ENCODE data around the gene UBR7. TPM values are rescaled to one million over a fixed set of nuclear protein-coding genes. Genes with fewer than 3 reads are reported as not detected.
A peak's percentile ranks its signal among the peaks of the same experiment; 100 is the strongest.

Gene UBR7
- total RNA-seq, 5 donors from 2014 or later (not counting 1 experiment from before 2014, with no cell fraction given) = 12.0 to 16.9 (median 14.7) TPM

DNA sequence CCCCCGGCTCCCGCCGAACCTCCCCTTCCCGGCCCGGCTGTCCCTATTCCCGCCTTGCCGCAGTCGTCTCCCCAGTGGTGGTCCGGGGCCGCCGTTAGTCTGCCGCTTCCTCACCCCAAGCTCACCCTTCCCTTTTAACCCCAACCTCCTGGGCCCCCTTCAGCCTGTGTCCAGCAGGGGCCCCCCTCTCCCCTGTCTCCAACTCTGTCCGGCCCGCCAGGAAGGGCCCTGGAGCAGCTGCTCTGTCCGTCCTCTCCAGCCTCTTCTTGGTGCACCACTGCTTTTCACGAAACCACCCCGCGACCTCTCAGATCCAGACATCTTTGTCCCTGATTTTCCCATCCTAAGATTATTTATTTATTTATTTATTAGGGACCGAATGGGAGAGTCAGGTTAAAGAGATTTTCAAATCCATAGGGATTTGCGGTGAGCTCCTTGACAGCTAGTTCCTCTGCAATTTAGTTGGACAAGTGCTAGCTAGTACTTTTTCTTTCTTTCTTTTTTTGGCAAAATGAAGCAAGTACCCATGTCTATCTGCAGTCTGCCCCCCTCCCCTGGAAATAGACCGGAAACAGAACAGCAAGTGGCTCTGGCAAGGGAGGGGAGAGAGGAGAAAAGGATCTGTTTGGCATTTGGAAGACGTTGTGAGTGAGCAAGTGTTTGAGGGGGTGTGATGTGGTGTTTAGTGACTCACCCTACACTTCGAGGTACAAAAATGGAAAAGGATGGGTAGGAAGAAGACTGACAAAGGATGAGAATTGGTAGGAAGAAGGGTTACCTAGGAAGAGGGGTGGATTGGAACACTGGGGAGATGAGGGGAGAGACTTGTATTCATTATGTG, 632 bp downstream of the UBR7 start:
- WGBS (ENCODE audit: insufficient coverage) = 0% methylated on average over 16 of the region's 23 CpGs
- DNase-seq (peak in 4 of 35 experiments; percentile 7 to 40 (median 15)), ATAC-seq (replicated peaks in 1 of 4) (peak; percentile 8 to 28 (median 16))
- peaks cover 11% of the 10 kb centered on the region for H3K36me3 Mint-ChIP-seq
- peaks cover 0 to 10% of the 10 kb centered on the region in 2 donors for H3K36me3 ChIP-seq (ENCODE audit: control insufficient read depth in 2 of 2, extremely low read depth in 1 of 2, insufficient read depth in 1 of 2, low read length in 1 of 2)
- H3K4me1 Mint-ChIP-seq = peaks cover 49 to 50% (median 50%) of the 10 kb centered on the region in 3 donors
- H3K9me3 Mint-ChIP-seq = no peaks in the 10 kb centered on the region
- H3K27ac ChIP-seq (ENCODE audit: low read length) = no peak overlapping the region
- peak overlapping the region; percentile 79 to 85 for H3K4me3 ChIP-seq (ENCODE audit: control insufficient read depth in 1 of 2, extremely low read depth in 1 of 2, low read length in 1 of 2)
- H3K27ac Mint-ChIP-seq = peak overlapping the region; percentile 45 to 94
- ChIA-PET POLR2A (interaction anchor here (0.5 to 0.7 kb wide), 3 partner anchors 12 to 29 kb away, joined by 4 to 5 read pairs (median 4); no protein-coding TSS in a partner anchor), CTCF (interaction anchor here (0.6 to 2.1 kb wide), 8 partner anchors 12 to 94 kb away, joined by 3 to 18 read pairs (median 5); partner anchors contain the start of genes LYSET (in 1 of the 2) and MOAP1 (in 1 of the 2))
- H3K4me3 Mint-ChIP-seq = peak overlapping the region; percentile 96 to 100 (median 97)
- no peaks in the 10 kb centered on the region for H3K27me3 ChIP-seq (replicated peaks in 1 of 2; ENCODE audit: control insufficient read depth in 2 of 2, extremely low read depth in 1 of 2, insufficient read depth in 2 of 2, low read length in 1 of 2)
- no peaks in the 10 kb centered on the region for H3K9me3 ChIP-seq
- peaks cover 13 to 30% of the 10 kb centered on the region in 2 experiments for H3K4me1 ChIP-seq (ENCODE audit: control insufficient read depth in 1 of 2, extremely low read depth in 1 of 2, insufficient read depth in 2 of 2, low read length in 2 of 2)
- H3K27me3 Mint-ChIP-seq = no peaks in the 10 kb centered on the region

DNA sequence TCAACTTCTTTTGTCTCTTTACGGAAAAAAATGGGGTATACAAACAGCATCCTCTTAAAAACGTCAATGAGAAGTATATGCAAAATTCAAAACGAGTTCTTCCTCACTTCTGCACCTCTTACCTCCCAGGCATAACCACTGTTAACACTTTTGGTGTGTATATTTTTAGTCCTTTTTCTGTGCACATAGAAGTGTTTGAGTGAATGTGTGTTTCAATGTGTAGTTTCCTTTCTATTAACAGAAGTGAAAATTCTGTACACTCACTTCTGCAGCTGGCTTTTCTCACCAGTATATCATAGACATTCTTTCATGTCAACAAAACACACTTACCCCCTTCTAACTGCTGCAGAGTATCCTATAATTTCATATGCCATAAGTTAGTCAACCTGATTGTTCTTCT, 5.4 kb downstream of the UBR7 start:
- ChIA-PET CTCF (no interaction called here), POLR2A (no interaction called here)
- 100% methylated on average over 1 of the region's 3 CpGs for WGBS (ENCODE audit: insufficient coverage)
- Mint-ChIP-seq H3K27ac (no peak overlapping the region), H3K4me1 (peaks cover 19 to 20% (median 20%) of the 10 kb centered on the region in 3 donors), H3K36me3 (peaks cover 30% of the 10 kb centered on the region), H3K27me3 (no peaks in the 10 kb centered on the region), H3K4me3 (no peak overlapping the region), H3K9me3 (no peaks in the 10 kb centered on the region)
- Histone ChIP-seq H3K36me3 (ENCODE audit: control insufficient read depth in 2 of 2, extremely low read depth in 1 of 2, insufficient read depth in 1 of 2, low read length in 1 of 2) (peaks cover 0 to 30% of the 10 kb centered on the region in 2 donors), H3K4me1 (ENCODE audit: control insufficient read depth in 1 of 2, extremely low read depth in 1 of 2, insufficient read depth in 2 of 2, low read length in 2 of 2) (peaks cover 10% of the 10 kb centered on the region in 2 experiments), H3K9me3 (no peaks in the 10 kb centered on the region), H3K4me3 (ENCODE audit: control insufficient read depth in 1 of 2, extremely low read depth in 1 of 2, low read length in 1 of 2) (no peak overlapping the region), H3K27ac (ENCODE audit: low read length) (no peak overlapping the region), H3K27me3 (replicated peaks in 1 of 2; ENCODE audit: control insufficient read depth in 2 of 2, extremely low read depth in 1 of 2, insufficient read depth in 2 of 2, low read length in 1 of 2) (no peaks in the 10 kb centered on the region)
- ATAC-seq (replicated peaks in 1 of 4) = no peak
- DNase-seq = no peak

DNA sequence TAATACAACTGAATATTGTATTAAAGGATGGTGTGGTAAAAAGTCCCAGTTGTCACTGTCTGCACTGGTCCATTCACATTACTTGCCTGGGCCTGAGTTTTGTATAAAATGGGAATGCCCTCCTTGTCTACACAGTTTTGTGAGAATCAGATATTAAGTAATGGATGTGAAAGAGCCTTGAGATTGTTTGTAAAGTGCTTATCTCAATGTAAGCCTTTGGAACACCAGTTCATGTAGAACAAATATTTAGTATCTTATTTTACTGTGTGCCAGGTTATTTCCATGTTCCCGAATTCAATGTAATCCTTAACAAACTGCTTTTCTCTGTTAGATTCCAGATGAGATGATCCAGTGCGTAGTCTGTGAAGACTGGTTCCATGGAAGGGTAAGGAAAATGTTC, 7.5 kb downstream of the UBR7 start:
- Mint-ChIP-seq H3K27me3 (no peaks in the 10 kb centered on the region), H3K36me3 (peaks cover 37% of the 10 kb centered on the region), H3K4me1 (peaks cover under 1 to 4% (median 2%) of the 10 kb centered on the region in 3 donors), H3K4me3 (no peak overlapping the region), H3K9me3 (no peaks in the 10 kb centered on the region), H3K27ac (no peak overlapping the region)
- no peaks in the 10 kb centered on the region for H3K9me3 ChIP-seq
- H3K4me1 ChIP-seq (ENCODE audit: control insufficient read depth in 1 of 2, extremely low read depth in 1 of 2, insufficient read depth in 2 of 2, low read length in 2 of 2) = peaks cover 0 to 2% of the 10 kb centered on the region in 2 experiments
- no peak overlapping the region for H3K27ac ChIP-seq (ENCODE audit: low read length)
- H3K27me3 ChIP-seq (replicated peaks in 1 of 2; ENCODE audit: control insufficient read depth in 2 of 2, extremely low read depth in 1 of 2, insufficient read depth in 2 of 2, low read length in 1 of 2) = no peaks in the 10 kb centered on the region
- ATAC-seq (replicated peaks in 1 of 4) (no peak), DNase-seq (no peak)
- ChIA-PET CTCF (no interaction called here), POLR2A (no interaction called here)
- H3K36me3 ChIP-seq (ENCODE audit: control insufficient read depth in 2 of 2, extremely low read depth in 1 of 2, insufficient read depth in 1 of 2, low read length in 1 of 2) = peaks cover 0 to 32% of the 10 kb centered on the region in 2 donors
- WGBS (ENCODE audit: insufficient coverage) = no CpG with 5 or more reads among the region's 2 CpGs
- H3K4me3 ChIP-seq (ENCODE audit: control insufficient read depth in 1 of 2, extremely low read depth in 1 of 2, low read length in 1 of 2) = no peak overlapping the region

DNA sequence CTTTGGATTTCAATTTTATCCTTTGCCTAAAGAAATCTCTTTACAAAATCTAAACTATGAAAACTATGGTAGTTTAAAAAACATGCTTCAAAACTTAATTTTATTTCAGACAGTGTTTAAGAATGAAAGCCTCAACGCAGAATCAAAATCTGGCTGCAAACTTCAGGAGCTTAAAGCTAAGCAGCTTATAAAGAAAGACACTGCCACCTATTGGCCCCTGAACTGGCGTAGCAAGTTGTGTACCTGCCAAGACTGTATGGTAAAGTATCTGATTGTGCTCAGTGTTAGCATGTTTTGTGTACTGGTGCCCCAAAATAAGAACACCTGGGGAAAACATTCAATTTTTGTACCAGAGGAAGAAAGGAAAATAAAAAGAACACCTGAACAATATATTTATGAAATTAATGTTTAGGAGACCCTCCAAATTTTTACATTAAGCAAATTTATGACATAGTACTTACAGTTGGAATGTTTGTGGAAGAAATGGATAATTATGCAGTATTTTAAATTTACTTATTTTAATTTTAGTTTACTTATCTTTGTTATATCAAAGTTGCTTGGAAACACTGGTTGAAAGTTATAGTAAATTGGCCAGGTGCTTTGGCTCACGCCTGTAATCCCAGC, 12.2 kb downstream of the UBR7 start:
- H3K27ac Mint-ChIP-seq = no peak overlapping the region
- H3K9me3 ChIP-seq = no peaks in the 10 kb centered on the region
- no peaks in the 10 kb centered on the region for H3K9me3 Mint-ChIP-seq
- peaks cover 46% of the 10 kb centered on the region for H3K36me3 Mint-ChIP-seq
- ATAC-seq (replicated peaks in 1 of 4) (peak; percentile 67 to 91 (median 82)), DNase-seq (peak in 32 of 35 experiments; percentile 19 to 74 (median 46))
- H3K27ac ChIP-seq (ENCODE audit: low read length) = no peak overlapping the region
- H3K4me1 Mint-ChIP-seq = peaks cover 0 to 1% (median 0%) of the 10 kb centered on the region in 3 donors
- no peak overlapping the region for H3K4me3 ChIP-seq (ENCODE audit: control insufficient read depth in 1 of 2, extremely low read depth in 1 of 2, low read length in 1 of 2)
- H3K4me1 ChIP-seq (ENCODE audit: control insufficient read depth in 1 of 2, extremely low read depth in 1 of 2, insufficient read depth in 2 of 2, low read length in 2 of 2) = no peaks in the 10 kb centered on the region
- no peaks in the 10 kb centered on the region for H3K27me3 ChIP-seq (replicated peaks in 1 of 2; ENCODE audit: control insufficient read depth in 2 of 2, extremely low read depth in 1 of 2, insufficient read depth in 2 of 2, low read length in 1 of 2)
- WGBS (ENCODE audit: insufficient coverage) = 60% methylated on average over 1 of the region's 3 CpGs
- ChIA-PET CTCF (interaction anchor here (0.5 to 1.6 kb wide), 13 partner anchors 13 to 106 kb away, joined by 3 to 19 read pairs (median 5); partner anchors contain the start of genes GON7 (in 1 of the 2), LYSET (in 1 of the 2), MOAP1 (in 1 of the 2) and UBR7 (in 1 of the 2)), POLR2A (interaction anchor here in 1 of 2 donors (0.6 to 0.7 kb wide), 3 partner anchors 12 to 437 kb away, joined by 3 to 5 read pairs (median 5); partner anchors contain the start of gene UBR7)
- H3K4me3 Mint-ChIP-seq = no peak overlapping the region
- H3K36me3 ChIP-seq (ENCODE audit: control insufficient read depth in 2 of 2, extremely low read depth in 1 of 2, insufficient read depth in 1 of 2, low read length in 1 of 2) = peaks cover 0 to 47% of the 10 kb centered on the region in 2 donors
- no peaks in the 10 kb centered on the region for H3K27me3 Mint-ChIP-seq

DNA sequence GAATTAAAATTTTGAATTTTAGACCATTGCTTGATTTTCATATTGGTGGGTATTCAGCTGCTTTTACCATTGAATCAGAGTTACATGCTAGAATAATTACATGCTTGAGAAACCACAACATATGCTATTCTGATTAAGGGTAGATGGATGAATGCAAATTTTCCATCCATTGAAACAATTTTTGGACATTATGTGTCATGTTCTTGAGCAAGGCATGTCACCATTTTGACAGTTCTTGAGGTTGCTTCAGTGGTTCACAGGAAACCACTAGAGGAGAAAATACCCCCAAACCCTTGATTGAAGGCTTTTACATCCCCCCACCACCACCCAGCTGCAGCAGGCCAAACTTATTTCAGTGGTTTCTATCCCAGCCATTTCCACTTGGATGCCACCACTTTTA, 13.5 kb downstream of the UBR7 start:
- no peaks in the 10 kb centered on the region for H3K27me3 Mint-ChIP-seq
- H3K9me3 Mint-ChIP-seq = no peaks in the 10 kb centered on the region
- Histone ChIP-seq H3K36me3 (ENCODE audit: control insufficient read depth in 2 of 2, extremely low read depth in 1 of 2, insufficient read depth in 1 of 2, low read length in 1 of 2) (peaks cover 0 to 51% of the 10 kb centered on the region in 2 donors), H3K9me3 (no peaks in the 10 kb centered on the region), H3K4me3 (ENCODE audit: control insufficient read depth in 1 of 2, extremely low read depth in 1 of 2, low read length in 1 of 2) (no peak overlapping the region), H3K4me1 (ENCODE audit: control insufficient read depth in 1 of 2, extremely low read depth in 1 of 2, insufficient read depth in 2 of 2, low read length in 2 of 2) (no peaks in the 10 kb centered on the region), H3K27me3 (replicated peaks in 1 of 2; ENCODE audit: control insufficient read depth in 2 of 2, extremely low read depth in 1 of 2, insufficient read depth in 2 of 2, low read length in 1 of 2) (no peaks in the 10 kb centered on the region), H3K27ac (ENCODE audit: low read length) (no peak overlapping the region)
- ChIA-PET POLR2A (no interaction called here), CTCF (no interaction called here)
- DNase-seq = no peak
- H3K27ac Mint-ChIP-seq = no peak overlapping the region
- peaks cover 51% of the 10 kb centered on the region for H3K36me3 Mint-ChIP-seq
- H3K4me1 Mint-ChIP-seq = peaks cover 0 to 1% (median 0%) of the 10 kb centered on the region in 3 donors
- no peak overlapping the region for H3K4me3 Mint-ChIP-seq
- ATAC-seq (replicated peaks in 1 of 4) = no peak

DNA sequence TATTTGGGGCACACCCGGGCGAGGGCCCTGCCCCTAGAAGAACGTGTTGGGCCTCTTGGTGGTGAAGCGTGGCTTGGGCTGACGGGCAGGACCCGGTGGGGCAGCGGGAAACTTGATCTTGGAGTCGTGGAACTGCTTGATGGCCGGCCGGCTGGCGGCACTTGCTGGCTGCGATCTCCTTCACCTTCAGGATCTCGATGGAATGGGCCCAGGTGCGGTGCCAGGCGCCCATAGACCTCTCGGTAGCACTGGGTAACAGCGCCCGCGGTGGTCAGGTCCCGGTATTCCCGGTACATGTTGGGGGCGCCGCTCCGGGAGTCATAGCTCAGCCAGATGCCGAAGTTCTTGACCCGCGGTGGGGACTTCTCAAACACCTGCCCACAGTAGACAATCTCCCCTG, 16.5 kb downstream of the UBR7 start:
- H3K27me3 ChIP-seq (replicated peaks in 1 of 2; ENCODE audit: control insufficient read depth in 2 of 2, extremely low read depth in 1 of 2, insufficient read depth in 2 of 2, low read length in 1 of 2) = no peaks in the 10 kb centered on the region
- Mint-ChIP-seq H3K4me3 (no peak overlapping the region), H3K36me3 (peaks cover 62% of the 10 kb centered on the region), H3K27me3 (no peaks in the 10 kb centered on the region), H3K4me1 (peaks cover 0 to 1% (median 0%) of the 10 kb centered on the region in 3 donors), H3K9me3 (no peaks in the 10 kb centered on the region), H3K27ac (no peak overlapping the region)
- no peaks in the 10 kb centered on the region for H3K9me3 ChIP-seq
- H3K4me1 ChIP-seq (ENCODE audit: control insufficient read depth in 1 of 2, extremely low read depth in 1 of 2, insufficient read depth in 2 of 2, low read length in 2 of 2) = no peaks in the 10 kb centered on the region
- H3K36me3 ChIP-seq (ENCODE audit: control insufficient read depth in 2 of 2, extremely low read depth in 1 of 2, insufficient read depth in 1 of 2, low read length in 1 of 2) = peaks cover 3 to 66% of the 10 kb centered on the region in 2 donors
- ATAC-seq (replicated peaks in 1 of 4) = no peak
- ChIA-PET CTCF (interaction anchor here in 1 of 2 donors (0.6 kb wide), 1 partner anchor 1004 kb away, joined by 3 read pairs; no protein-coding TSS in a partner anchor), POLR2A (no interaction called here)
- no peak overlapping the region for H3K27ac ChIP-seq (ENCODE audit: low read length)
- WGBS (ENCODE audit: insufficient coverage) = 98% methylated on average over 13 of the region's 27 CpGs
- no peak for DNase-seq
- no peak overlapping the region for H3K4me3 ChIP-seq (ENCODE audit: control insufficient read depth in 1 of 2, extremely low read depth in 1 of 2, low read length in 1 of 2)

Data from T-cell (primary cell).